ENCODE data around the gene GNAI3.

Gene GNAI3

GRCh38 chr1:109513110-109513710 lies 35.2 kb upstream of the GNAI3 start:
- H3K4me1 ChIP-seq (ENCODE audit: insufficient read depth, low read length), result peaks cover 13% of the 10 kb centered on the region
- no peaks in the 10 kb centered on the region for H3K9me3 ChIP-seq (ENCODE audit: low read length)
- peaks cover 12% of the 10 kb centered on the region for H3K27me3 ChIP-seq (ENCODE audit: insufficient read depth, low read length)
- H3K4me3 ChIP-seq (ENCODE audit: low read length), result no peak overlapping the region
- no peaks in the 10 kb centered on the region for H3K36me3 ChIP-seq (ENCODE audit: insufficient read depth, low read length)
- no peak overlapping the region for H2AFZ ChIP-seq (ENCODE audit: low read depth, low read length)

GRCh38 chr1:109514846-109515245 lies 33.6 kb upstream of the GNAI3 start:
- H3K36me3 ChIP-seq (ENCODE audit: insufficient read depth, low read length), result no peaks in the 10 kb centered on the region
- peaks cover 12% of the 10 kb centered on the region for H3K27me3 ChIP-seq (ENCODE audit: insufficient read depth, low read length)
- peaks cover 8% of the 10 kb centered on the region for H3K4me1 ChIP-seq (ENCODE audit: insufficient read depth, low read length)
- no peak overlapping the region for H3K4me3 ChIP-seq (ENCODE audit: low read length)
- no peak overlapping the region for H2AFZ ChIP-seq (ENCODE audit: low read depth, low read length)
- H3K9me3 ChIP-seq (ENCODE audit: low read length), result no peaks in the 10 kb centered on the region

GRCh38 chr1:109516872-109517271 lies 31.5 kb upstream of the GNAI3 start:
- Histone ChIP-seq H3K4me1 (ENCODE audit: insufficient read depth, low read length) (peaks cover 7% of the 10 kb centered on the region), H3K36me3 (ENCODE audit: insufficient read depth, low read length) (no peaks in the 10 kb centered on the region), H3K4me3 (ENCODE audit: low read length) (no peak overlapping the region), H3K27me3 (ENCODE audit: insufficient read depth, low read length) (peaks cover 20% of the 10 kb centered on the region), H3K9me3 (ENCODE audit: low read length) (no peaks in the 10 kb centered on the region), H2AFZ (ENCODE audit: low read depth, low read length) (no peak overlapping the region)

GRCh38 chr1:109517337-109517736 lies 31.1 kb upstream of the GNAI3 start:
- H3K4me3 ChIP-seq (ENCODE audit: low read length), result no peak overlapping the region
- no peaks in the 10 kb centered on the region for H3K36me3 ChIP-seq (ENCODE audit: insufficient read depth, low read length)
- H2AFZ ChIP-seq (ENCODE audit: low read depth, low read length), result no peak overlapping the region
- no peaks in the 10 kb centered on the region for H3K9me3 ChIP-seq (ENCODE audit: low read length)
- H3K27me3 ChIP-seq (ENCODE audit: insufficient read depth, low read length), result peaks cover 24% of the 10 kb centered on the region
- H3K4me1 ChIP-seq (ENCODE audit: insufficient read depth, low read length), result peaks cover 7% of the 10 kb centered on the region

GRCh38 chr1:109521002-109521951 lies 27.1 kb upstream of the GNAI3 start:
- peaks cover 7% of the 10 kb centered on the region for H3K4me1 ChIP-seq (ENCODE audit: insufficient read depth, low read length)
- no peaks in the 10 kb centered on the region for H3K36me3 ChIP-seq (ENCODE audit: insufficient read depth, low read length)
- H3K4me3 ChIP-seq (ENCODE audit: low read length), result no peak overlapping the region
- H3K27me3 ChIP-seq (ENCODE audit: insufficient read depth, low read length), result peaks cover 26% of the 10 kb centered on the region
- H3K9me3 ChIP-seq (ENCODE audit: low read length), result no peaks in the 10 kb centered on the region
- no peak overlapping the region for H2AFZ ChIP-seq (ENCODE audit: low read depth, low read length)

GRCh38 chr1:109522026-109522425 lies 26.4 kb upstream of the GNAI3 start:
- Histone ChIP-seq H3K4me3 (ENCODE audit: low read length) (no peak overlapping the region), H2AFZ (ENCODE audit: low read depth, low read length) (no peak overlapping the region), H3K27me3 (ENCODE audit: insufficient read depth, low read length) (peaks cover 19% of the 10 kb centered on the region), H3K9me3 (ENCODE audit: low read length) (no peaks in the 10 kb centered on the region), H3K4me1 (ENCODE audit: insufficient read depth, low read length) (peaks cover 7% of the 10 kb centered on the region), H3K36me3 (ENCODE audit: insufficient read depth, low read length) (no peaks in the 10 kb centered on the region)

GRCh38 chr1:109523706-109524105 lies 24.7 kb upstream of the GNAI3 start:
- H3K4me1 ChIP-seq (ENCODE audit: insufficient read depth, low read length), result peaks cover 7% of the 10 kb centered on the region
- H3K36me3 ChIP-seq (ENCODE audit: insufficient read depth, low read length), result no peaks in the 10 kb centered on the region
- H3K4me3 ChIP-seq (ENCODE audit: low read length), result no peak overlapping the region
- peaks cover 21% of the 10 kb centered on the region for H3K27me3 ChIP-seq (ENCODE audit: insufficient read depth, low read length)
- no peaks in the 10 kb centered on the region for H3K9me3 ChIP-seq (ENCODE audit: low read length)
- no peak overlapping the region for H2AFZ ChIP-seq (ENCODE audit: low read depth, low read length)

- no peaks in the 10 kb centered on the region for H3K36me3 ChIP-seq (ENCODE audit: insufficient read depth, low read length)
- no peaks in the 10 kb centered on the region for H3K9me3 ChIP-seq (ENCODE audit: low read length)
- H3K4me3 ChIP-seq (ENCODE audit: low read length), result no peak overlapping the region
- peaks cover 20% of the 10 kb centered on the region for H3K27me3 ChIP-seq (ENCODE audit: insufficient read depth, low read length)
- peaks cover 9% of the 10 kb centered on the region for H3K4me1 ChIP-seq (ENCODE audit: insufficient read depth, low read length)
- H2AFZ ChIP-seq (ENCODE audit: low read depth, low read length), result no peak overlapping the region
Measured at GRCh38 chr1:109527098-109527811, 21.2 kb upstream of the GNAI3 start.

GRCh38 chr1:109527846-109528695 lies 20.3 kb upstream of the GNAI3 start:
- Histone ChIP-seq H3K27me3 (ENCODE audit: insufficient read depth, low read length) (peaks cover 19% of the 10 kb centered on the region), H2AFZ (ENCODE audit: low read depth, low read length) (no peak overlapping the region), H3K9me3 (ENCODE audit: low read length) (no peaks in the 10 kb centered on the region)

GRCh38 chr1:109528712-109529111 lies 19.7 kb upstream of the GNAI3 start:
- no peak overlapping the region for H2AFZ ChIP-seq (ENCODE audit: low read depth, low read length)
- H3K4me1 ChIP-seq (ENCODE audit: insufficient read depth, low read length), result peaks cover 14% of the 10 kb centered on the region
- no peaks in the 10 kb centered on the region for H3K36me3 ChIP-seq (ENCODE audit: insufficient read depth, low read length)
- H3K4me3 ChIP-seq (ENCODE audit: low read length), result no peak overlapping the region
- no peaks in the 10 kb centered on the region for H3K9me3 ChIP-seq (ENCODE audit: low read length)
- H3K27me3 ChIP-seq (ENCODE audit: insufficient read depth, low read length), result peaks cover 19% of the 10 kb centered on the region

More at GRCh38 chr1:109527846-109528695, 20.3 kb upstream of the GNAI3 start:
- H3K4me1 ChIP-seq (ENCODE audit: insufficient read depth, low read length), result peaks cover 14% of the 10 kb centered on the region
- H3K4me3 ChIP-seq (ENCODE audit: low read length), result no peak overlapping the region
- H3K36me3 ChIP-seq (ENCODE audit: insufficient read depth, low read length), result no peaks in the 10 kb centered on the region

GRCh38 chr1:109529881-109530456 lies 18.4 kb upstream of the GNAI3 start:
- Histone ChIP-seq H2AFZ (ENCODE audit: low read depth, low read length) (no peak overlapping the region), H3K9me3 (ENCODE audit: low read length) (no peaks in the 10 kb centered on the region), H3K27me3 (ENCODE audit: insufficient read depth, low read length) (peaks cover 19% of the 10 kb centered on the region), H3K4me3 (ENCODE audit: low read length) (no peak overlapping the region), H3K4me1 (ENCODE audit: insufficient read depth, low read length) (peaks cover 14% of the 10 kb centered on the region), H3K36me3 (ENCODE audit: insufficient read depth, low read length) (no peaks in the 10 kb centered on the region)

GRCh38 chr1:109530457-109531087 lies 17.8 kb upstream of the GNAI3 start:
- Histone ChIP-seq H3K36me3 (ENCODE audit: insufficient read depth, low read length) (no peaks in the 10 kb centered on the region), H3K4me1 (ENCODE audit: insufficient read depth, low read length) (peaks cover 14% of the 10 kb centered on the region), H2AFZ (ENCODE audit: low read depth, low read length) (no peak overlapping the region), H3K4me3 (ENCODE audit: low read length) (no peak overlapping the region), H3K9me3 (ENCODE audit: low read length) (no peaks in the 10 kb centered on the region), H3K27me3 (ENCODE audit: insufficient read depth, low read length) (peaks cover 18% of the 10 kb centered on the region)
